Renal cortical epithelial cell (primary cell): ENCODE data around the gene KIF19. TPM values are rescaled to one million over a fixed set of nuclear protein-coding genes. Genes with fewer than 3 reads are reported as not detected.

ENCODE experiments used
- DNase-seq: peaks from one replicate; pipeline ENCODE4 v3.0.0-alpha.2; 2011; ENCODE audit warnings: low read depth
- total RNA-seq: library from RNA; depleted of rRNA; stranded (reverse); fragments of >200 nt; gene quantifications from 2 replicates; pipeline ENCODE4 v1.2.3, GENCODE V29; 2014

Gene KIF19
- total RNA-seq, 1 donor from 2014 or later: not detected

- DNase-seq: no peak
Measured at GRCh38 chr17:74362069-74362405, 36.0 kb downstream of the KIF19 start.

- DNase-seq: no peak
Measured at GRCh38 chr17:74362810-74363498, 36.9 kb downstream of the KIF19 start.

DNA sequence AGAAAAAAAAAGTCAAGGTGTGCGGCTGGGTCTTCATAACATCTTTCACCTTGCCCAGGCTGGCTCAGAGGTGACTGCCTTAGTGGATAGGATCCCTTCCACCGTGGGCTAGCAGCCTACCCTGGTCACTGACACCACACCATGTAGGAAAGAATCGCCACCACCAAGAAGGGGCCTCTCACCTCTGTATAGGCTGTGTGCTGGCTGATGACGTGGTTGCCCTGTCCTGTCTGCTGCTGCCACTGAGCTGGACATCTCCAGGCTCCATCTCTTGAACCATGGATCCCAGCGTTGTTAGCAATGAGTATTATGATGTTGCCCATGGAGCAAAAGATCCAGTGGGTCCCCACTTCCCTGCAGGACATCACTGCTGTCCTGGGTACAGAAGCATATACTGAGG lies 41.2 kb downstream of the KIF19 start, which contains the start of gene GPR142:
TSS of gene GPR142 (plus strand) at position 301 of the 400 bp plus-strand sequence. CDS start 2,035 bp downstream, outside the sequence.
- no peak for DNase-seq

- peak; percentile 29 for DNase-seq
Measured at GRCh38 chr17:74368341-74369081, 42.5 kb downstream of the KIF19 start.

DNA sequence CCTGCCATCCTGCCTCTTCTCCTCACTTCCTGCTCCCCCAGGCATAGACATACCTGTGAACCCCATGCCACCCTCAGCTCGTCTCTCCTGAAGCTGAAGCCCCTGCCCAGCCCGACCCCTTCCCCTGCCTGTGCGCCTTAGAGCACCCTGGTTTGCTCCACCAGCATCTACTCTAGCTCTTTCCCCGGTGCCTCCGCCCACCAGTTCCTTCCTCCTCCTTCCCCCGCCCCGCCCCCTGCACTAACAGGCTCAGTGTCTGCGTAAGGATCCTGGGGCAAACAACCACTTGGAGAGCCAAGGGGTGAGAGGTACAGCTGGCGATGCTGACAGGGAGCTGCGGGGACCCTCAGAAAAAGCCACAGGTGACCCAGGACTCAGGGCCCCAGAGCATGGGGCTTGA lies 43.2 kb downstream of the KIF19 start:
- no peak for DNase-seq

DNA sequence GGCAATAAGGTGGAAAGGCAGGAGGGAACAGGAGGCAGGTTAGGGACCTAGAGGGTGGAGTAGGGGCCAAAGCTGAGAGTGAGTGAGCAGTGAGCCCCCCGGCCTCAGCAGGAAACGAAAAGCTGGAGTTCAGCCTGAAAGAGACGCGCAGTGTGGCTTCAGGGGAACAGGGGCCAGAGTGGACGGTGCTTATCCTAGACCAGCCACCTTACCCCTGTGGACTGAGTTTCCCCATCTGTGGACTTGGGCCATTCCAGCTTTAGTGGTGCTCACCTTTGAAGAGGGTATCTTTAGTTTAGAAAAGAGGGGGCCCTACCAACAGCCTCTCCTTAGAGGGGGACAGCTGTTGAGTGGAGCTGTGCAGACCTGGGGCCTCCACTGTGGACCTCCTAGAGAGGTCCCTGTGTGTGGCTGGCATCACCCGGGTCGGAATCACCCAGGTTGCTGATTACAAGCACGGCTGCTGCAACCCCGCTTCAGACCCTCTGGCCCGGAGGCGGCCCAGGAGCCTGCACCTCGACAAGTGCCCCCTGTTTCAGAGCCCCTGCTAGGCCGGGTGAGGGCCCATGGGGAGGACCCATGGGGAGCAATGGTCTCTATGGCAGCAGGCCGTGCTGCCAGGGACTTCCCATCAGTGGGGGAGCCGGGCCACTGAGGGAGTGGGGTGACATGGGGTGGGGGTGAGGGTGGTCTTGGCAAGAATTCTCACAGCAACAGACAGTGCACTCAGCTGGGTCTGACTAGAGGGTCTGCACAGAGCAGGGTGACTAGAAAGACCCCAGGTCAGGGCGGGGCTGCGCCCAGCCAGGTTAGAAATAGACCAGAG lies 43.9 kb downstream of the KIF19 start:
- no peak for DNase-seq

GRCh38 chr17:74371653-74372147 lies 45.7 kb downstream of the KIF19 start:
- no peak for DNase-seq

GRCh38 chr17:74372426-74372825 lies 46.4 kb downstream of the KIF19 start:
- DNase-seq: no peak

DNA sequence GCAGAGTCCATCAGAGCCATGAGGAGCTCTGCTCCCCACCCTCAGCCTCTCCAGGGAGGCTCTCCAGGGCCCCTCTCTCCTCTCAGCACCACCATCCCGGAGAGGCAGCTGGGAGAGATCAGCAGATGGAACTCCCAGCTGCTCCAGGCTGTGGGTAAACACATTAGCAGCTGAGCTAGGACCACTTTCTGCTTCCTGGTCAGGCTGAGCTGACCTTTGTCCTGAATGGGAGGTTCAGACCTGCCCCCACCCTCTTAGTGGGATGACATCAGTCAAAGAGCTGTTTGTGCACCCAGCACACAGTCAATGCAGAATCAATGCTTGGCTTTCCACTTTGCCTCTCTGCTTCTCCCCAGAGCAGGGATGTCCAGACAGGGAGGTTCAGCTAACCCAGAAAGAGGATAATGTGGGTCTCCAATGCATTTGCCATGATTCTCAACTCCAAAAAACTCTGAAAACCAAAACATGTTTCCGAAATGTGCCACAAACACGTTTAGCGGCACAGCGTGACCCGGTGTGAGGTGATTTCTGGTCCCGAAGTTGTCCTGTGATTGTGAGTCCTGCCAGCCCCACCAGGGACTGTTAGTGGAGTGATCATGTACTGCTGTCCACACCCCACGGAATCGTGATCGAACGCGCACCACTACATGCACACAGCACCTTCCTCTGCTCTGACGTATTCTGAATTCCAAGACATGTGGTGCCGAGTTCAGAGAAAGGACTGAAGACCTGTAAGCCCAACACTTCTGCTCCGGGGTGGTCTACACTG lies 48.0 kb downstream of the KIF19 start:
- no peak for DNase-seq

DNA sequence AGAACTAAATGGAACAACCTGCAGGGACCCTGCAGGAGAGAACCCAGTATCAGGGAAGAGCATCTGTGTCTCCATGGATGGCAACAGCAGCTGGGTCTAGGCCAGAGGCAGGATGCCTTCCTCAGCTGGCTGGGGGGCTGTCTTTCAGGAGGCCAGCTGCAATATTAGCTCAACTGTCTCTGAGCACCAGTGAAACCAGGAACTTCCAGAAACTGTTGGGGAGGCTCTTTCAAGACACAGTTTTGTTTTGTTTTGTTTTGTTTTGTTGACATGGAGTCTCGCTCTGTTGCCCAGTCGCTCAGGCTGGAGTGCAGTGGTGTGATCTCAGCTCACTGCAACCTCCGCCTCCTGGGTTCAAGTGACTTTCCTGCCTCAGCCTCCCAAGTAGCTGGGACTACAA lies 48.8 kb downstream of the KIF19 start:
- DNase-seq: no peak

- DNase-seq: peak; percentile 53
Measured at GRCh38 chr17:74379495-74380085, 53.6 kb downstream of the KIF19 start.

DNA sequence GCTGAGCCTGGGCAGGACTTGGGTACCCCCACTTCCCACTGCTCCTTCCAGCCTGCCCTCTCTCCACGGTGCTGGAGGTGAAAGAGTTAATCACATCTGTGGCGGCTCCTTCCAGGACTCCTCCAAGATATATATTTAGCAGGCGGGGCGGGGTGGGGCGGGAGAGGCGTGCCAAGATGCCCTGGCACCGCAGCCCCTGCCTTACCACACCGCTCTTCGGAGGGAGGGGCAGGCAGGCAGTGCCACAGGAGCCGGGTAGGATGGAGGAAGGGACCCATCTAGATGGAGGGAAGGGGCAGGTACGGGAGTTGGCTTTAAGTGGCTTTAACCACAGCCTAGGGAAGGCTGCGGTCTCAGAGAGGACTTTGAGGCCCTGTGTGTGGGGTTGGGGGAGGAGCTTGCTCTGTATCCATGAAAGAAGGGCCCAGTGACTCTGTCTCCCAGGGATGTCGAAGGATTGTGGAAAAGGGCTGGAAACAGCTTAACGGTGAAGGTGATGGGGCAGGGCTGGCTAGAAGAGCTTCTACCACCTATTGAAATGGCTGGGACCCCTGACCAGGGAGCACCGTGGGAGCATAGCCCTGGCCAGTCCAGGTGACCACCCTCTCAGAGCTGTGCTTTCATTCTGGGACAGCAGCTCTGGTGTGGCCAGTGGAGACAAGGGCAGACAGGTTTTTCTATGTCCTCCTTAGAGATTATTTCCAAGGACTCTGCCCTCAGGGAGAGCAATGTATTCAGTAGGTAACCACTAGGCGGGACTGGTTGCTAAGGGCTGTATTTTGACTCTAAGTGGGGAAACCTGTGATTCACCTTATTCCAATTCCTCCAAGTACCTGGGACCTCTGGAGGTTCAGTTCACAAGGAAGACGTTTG lies 54.3 kb downstream of the KIF19 start:
- DNase-seq: peak; percentile 76

GRCh38 chr17:74380959-74381808 lies 55.2 kb downstream of the KIF19 start:
- DNase-seq: no peak

DNA sequence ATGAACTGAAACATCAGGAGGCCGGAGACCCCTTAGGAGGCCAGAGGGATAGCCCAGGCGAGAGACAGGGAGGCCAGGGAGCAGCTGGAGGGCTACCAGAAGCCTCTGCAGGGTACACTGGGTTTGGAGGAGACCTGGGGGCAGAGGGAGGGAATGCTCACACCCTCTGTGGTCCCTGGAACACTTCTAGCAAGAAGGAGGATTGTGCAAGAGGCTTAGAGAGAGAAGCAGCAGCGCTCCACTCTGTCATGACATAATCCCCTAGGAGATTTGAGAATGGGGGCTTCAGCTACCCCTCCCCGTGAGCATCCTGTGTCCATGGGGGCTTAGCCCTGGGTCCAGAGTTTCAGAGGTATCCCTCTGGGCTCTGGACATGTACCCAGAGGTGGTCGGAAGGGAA lies 57.1 kb downstream of the KIF19 start:
- no peak for DNase-seq

DNA sequence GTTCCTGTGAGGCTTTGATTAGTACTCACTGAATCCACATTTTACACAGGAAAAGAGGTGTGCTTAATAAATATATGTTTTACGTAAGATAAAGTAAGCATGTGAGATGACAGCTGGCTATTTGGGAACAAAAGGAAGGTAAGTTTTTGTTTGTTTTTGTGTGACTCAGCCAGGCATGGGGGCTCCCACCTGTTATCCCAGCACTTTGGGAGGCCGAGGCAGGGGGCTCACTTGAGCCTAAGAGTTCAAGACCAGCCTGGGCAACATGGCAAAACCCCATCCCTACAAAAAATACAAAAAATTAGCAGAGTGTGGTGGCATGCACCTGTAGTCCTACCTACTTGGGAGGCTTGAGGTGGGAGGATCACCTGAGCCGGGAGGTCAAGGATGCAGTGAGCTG lies 59.2 kb downstream of the KIF19 start:
- no peak for DNase-seq

DNA sequence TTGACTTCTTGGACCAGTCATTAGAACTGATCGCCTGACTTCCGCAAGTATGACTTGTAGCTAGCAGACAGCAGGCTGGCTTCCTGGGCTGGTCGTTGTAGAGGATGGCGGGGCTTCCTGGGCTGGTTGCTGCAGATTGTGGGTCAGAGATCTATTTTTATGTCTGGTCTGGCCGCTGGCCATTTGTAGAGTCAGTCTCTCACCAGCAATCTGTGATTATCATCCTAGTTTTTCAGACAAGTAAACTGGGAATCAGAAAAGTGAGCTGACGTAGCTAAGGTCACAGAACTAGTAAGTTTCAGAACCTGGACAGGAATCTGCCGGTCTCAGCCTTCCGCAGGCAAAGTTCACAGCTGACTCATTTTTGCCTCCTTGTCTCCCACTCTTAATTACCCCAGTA lies 60.4 kb downstream of the KIF19 start:
- peak; percentile 78 for DNase-seq

DNA sequence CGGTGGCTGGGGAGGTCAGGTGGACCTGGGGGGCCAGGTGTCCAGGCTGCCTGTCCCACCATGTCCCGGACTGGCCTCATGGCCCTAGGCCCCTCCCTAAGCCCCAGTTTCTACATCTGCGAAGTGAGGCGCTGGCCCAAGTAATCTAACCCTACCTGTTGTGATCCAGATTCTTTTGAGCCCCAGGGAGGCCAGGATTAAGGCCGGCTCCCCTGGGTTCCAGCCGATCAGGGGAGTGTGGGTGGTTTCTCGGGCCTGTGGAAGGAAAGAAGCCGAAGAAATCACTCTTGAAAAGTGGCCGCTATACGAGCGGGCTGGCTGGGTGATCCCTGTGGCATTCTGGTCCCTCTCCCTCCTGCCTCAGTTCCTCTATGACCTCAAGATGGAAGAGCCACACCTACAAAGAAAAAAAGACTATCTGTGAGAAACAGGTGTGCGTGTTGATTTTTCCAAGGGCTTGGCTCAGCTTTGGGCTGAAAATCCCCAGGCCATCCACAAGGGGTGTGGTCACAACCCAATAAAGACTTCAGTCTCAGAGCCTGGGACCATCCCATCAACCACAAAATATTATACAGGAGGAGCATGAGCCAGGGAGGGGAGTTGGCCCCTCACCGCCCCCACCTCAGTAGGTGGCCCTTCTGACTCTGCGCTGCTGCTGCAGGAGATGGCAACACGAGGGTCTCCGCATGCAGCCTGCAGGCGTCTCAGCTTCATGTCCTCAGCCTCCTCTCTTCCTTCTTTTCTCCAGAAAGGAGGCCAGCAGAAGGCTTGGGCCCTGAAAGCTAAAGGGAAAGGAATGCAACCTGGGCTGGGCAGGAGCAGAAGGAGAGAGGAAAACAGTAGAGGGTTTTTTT lies 61.6 kb downstream of the KIF19 start:
- DNase-seq: no peak

- DNase-seq: no peak
Measured at GRCh38 chr17:74389084-74389753, 63.2 kb downstream of the KIF19 start.
